ENCODE measurements around the gene LAT.
"Not testable (repeated sequence)": the region's sequence is repeated elsewhere in the genome, so short reads cannot be mapped to it uniquely, and the experiment has no call there.

The LAT gene, protein sequence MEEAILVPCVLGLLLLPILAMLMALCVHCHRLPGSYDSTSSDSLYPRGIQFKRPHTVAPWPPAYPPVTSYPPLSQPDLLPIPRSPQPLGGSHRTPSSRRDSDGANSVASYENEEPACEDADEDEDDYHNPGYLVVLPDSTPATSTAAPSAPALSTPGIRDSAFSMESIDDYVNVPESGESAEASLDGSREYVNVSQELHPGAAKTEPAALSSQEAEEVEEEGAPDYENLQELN

DNA sequence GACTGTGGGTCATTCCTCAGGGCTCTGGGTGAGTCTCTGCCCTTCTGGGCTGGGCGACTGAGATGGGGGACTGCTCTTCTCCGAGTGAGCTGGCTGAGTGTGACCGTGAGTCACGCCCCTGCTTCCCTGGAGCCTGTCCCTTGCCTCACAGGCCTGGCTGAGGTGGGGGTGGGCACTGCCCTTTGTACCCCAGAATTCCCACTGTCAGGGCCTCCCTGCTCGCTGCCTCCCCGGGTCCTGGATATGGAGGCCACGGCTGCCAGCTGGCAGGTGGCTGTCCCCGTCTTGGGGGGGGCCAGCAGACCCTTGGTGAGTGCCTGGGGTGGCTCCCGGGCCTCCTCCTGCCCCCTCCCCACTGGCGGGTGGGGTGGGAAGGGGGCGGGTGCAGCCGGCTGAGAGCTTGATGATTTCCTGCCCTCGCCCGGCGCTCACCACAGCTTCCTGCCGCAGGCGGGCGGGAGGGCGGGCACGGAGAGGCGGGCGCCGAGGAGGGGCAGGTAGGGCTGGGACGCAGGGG lies at the start of gene LAT:
TSS of gene LAT (plus strand) at position 434 of the 517 bp plus-strand sequence. CDS start 366 bp downstream, outside the sequence.
- DNase-seq = no peak

DNA sequence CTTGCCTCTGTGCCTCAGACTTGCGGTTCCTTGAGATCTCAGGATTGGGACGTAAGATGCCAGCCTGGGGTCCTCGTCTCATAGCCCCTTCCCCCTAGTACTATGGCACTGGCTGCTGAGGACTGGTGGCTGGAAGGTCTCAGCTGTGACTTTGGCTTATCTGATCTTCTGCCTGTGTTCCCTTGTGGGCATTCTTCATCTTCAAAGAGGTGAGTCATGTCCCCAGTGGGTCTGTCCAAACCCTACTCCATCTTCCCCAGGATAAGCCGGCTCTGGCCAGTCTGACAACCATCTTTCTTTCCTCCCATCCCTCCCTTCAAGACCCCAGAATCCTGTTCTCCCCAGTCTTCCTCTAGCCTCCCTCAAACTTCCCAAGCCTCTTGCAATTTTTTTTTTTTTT lies 49.5 kb upstream of the LAT start:
- DNase-seq = no peak

- peak; percentile 32 for DNase-seq
Measured at GRCh38 chr16:28935924-28936783, 48.7 kb upstream of the LAT start.

- DNase-seq = no peak
Measured at GRCh38 chr16:28936784-28937155, 48.1 kb upstream of the LAT start.

- DNase-seq = no peak
Measured at GRCh38 chr16:28937222-28937876, 47.5 kb upstream of the LAT start.

DNA sequence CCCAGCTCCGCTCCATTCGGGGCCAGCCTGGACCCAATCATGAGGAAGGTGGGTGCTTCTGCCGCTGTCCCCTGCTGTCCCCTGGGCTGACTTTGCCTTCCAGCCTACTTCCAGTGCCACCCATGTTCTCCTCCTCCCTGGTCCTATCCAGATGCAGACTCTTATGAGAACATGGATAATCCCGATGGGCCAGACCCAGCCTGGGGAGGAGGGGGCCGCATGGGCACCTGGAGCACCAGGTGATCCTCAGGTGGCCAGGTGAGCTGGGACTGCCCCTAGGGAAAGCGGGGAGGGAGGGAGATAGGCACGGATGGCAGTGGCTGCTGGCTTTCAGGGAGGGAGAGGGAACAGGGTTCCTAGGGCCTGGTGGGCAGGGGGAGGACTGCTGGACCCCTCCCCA lies 46.1 kb upstream of the LAT start:
- no peak for DNase-seq

DNA sequence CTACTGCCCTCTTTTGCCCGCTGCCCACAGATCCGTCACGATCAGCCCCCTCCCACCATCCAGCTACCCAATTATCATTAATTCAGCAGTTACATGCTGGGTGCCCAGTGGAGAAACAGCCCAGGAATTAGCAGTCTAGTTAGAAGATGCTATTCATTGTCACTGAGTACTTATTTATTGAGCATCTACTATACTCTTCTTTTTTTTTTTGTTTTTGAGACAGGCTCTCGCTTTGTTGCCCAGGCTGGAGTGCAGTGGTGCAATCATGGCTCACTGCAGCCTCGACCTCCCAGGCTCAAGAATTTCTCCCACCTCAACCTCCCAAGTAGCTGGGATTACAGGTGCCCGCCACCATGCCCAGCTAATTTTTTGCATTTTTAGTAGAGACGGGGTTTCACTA lies 45.0 kb upstream of the LAT start:
- not testable (repeated sequence) for DNase-seq

DNA sequence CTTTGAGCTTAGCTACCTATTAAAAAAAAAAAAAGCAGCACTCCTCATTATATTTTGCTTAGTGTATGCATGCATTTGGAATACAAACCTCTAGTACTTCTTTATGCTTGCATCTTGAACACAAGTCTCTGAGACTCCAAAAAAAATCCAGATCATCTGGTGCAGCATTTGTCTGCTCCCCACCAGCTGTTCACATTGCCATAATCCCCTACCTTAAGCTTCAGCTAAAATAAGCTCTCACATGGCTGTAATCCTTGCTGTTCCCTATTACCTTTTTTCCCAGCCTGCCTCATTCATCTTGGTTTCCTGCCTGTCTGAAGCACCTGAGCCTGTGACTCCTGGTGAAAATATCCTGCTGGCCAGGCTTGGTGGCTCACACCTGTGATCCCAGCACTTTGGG lies 41.6 kb upstream of the LAT start:
- no peak for DNase-seq

- no peak for DNase-seq
Measured at GRCh38 chr16:28946681-28947080, 38.2 kb upstream of the LAT start.

- peak; percentile 100 for DNase-seq
Measured at GRCh38 chr16:28950648-28951409, 34.0 kb upstream of the LAT start, which contains the start of gene NFATC2IP. NFATC2IP (plus strand) TSS chr16:28950937; CDS start chr16:28951012, 75 bp downstream.

GRCh38 chr16:28951410-28951943 lies 33.4 kb upstream of the LAT start:
- DNase-seq = no peak

DNA sequence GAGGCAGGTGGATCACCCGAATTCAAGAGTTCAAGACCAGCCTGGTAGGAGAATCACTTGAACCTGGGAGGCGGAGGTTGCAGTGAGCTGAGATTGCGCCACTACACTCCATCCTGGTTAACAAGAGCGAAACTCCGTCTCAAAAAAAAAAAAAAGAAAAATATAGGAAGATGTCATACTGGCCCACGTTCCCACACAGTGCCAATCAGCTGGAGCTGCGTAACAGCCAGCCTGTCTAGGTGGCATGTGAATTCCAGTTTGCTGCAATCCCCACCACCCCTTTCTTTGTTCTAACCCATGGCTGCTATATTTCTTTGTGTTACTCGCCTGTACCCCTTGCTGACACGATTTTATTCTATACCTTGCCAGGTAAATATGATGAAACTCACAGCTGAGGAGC lies 26.6 kb upstream of the LAT start:
- DNase-seq = no peak

DNA sequence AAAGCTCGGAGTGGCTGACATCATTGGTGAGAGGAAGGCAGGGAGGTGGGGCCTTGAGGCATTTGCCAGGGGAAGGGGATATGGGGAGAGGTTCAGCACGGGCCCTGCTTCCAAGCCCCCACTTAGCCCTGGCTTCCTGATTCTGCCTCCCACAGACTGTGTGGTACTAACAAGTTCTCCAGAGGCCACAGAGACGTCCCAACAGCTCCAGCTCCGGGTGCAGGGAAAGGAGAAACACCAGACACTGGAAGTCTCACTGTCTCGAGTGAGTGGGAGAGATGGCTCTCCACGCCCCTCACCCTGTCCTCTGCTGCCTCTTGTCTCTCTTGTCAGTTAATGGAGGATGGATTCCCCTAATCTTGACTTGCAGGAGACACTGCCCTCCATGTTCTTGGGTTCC lies 26.0 kb upstream of the LAT start:
- DNase-seq = no peak

- no peak for DNase-seq
Measured at GRCh38 chr16:28964072-28964471, 20.8 kb upstream of the LAT start.

DNA sequence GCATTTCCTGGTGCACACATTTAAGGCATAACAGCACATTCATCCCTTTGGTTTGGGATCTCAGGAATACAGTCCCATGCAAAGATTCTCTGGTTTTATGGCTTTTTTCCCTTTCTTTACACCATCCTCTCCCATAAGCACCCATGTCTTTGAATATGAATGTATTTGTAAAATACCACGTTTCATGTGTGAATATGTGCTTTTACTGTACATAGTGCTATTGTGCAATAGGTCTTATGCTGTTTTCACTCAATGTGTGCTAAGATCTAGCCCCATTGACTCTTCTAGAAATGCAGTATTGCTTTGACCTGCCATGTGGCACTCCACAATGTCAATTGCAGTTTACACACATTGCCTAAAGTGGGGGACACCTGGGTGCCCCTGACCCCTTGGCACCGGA lies 20.4 kb upstream of the LAT start:
- no peak for DNase-seq

DNA sequence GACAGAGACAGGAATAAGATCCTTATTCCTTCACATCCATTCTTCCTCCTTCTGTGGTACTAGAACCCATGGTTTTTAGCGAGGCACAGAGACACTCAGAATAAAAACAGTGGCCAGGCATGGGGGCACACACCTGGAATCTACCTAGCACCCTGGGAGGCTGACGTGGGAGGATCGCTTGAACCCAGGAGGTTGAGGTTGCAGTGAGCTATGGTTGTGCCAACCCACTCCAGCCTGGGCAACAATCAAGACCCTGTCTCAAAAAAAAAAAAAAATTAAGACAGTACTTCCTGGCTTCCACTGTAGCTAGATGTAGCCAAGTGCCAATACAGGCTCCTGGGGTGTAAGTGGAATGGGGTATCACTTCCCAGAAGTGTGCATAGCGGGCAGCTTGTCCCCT lies 17.7 kb upstream of the LAT start:
- no peak for DNase-seq

GRCh38 chr16:28969696-28970095 lies 15.2 kb upstream of the LAT start:
- DNase-seq = not testable (repeated sequence)

DNA sequence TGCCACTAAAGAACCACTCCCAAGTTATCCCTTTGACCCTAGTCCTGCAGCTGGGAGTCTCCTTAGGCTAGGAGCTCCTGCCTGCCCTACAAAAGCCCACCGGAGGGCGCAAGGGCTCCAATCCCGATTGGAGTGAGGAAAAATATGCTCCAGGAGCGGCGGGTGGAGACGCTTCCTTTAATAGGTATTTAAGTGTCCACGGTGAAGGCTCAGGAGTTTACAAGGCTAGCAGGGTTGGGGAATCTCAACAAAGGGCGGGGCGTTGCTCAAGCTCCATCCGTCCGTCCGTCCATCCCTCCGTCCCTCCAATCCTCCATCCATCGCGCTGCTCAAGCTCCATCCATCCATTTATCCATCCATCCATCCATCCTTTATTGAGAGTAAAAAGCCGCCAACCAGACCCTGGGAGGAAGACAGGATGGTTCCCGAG lies 10.8 kb upstream of the LAT start:
- peak; percentile 64 for DNase-seq

- peak; percentile 97 for DNase-seq
Measured at GRCh38 chr16:28974437-28975157, 10.3 kb upstream of the LAT start, which contains the start of gene SPNS1. SPNS1 (plus strand) TSS chr16:28974778; CDS start chr16:28975152, 374 bp downstream.

DNA sequence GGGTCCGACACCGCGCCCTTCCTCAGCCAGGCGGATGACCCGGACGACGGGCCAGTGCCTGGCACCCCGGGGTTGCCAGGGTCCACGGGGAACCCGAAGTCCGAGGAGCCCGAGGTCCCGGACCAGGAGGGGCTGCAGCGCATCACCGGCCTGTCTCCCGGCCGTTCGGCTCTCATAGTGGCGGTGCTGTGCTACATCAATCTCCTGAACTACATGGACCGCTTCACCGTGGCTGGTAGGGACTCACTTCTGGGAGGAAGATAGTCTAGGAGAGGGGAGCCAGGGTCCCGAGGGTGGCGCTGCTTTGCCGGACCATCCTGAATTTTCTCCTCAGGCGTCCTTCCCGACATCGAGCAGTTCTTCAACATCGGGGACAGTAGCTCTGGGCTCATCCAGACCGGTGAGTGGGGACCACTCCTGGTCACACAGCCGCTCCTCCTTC lies 9.7 kb upstream of the LAT start:
- DNase-seq = no peak
